GM18873 (cell line): ENCODE data around the gene SUGT1.
"Not testable (repeated sequence)": the region's sequence is repeated elsewhere in the genome, so short reads cannot be mapped to it uniquely, and the experiment has no call there.

Experiments
- ATAC-seq: cut with Tn5 transposase; IDR thresholded peaks from one replicate; pipeline ENCODE4 v1.9.1; 2021; ENCODE audit warnings: mild to moderate bottlenecking, moderate library complexity, moderate number of reproducible peaks; ENCODE audit not compliant: unreplicated experiment, low FRiP score

Gene SUGT1

GRCh38 chr13:52665325-52665724 lies 12.7 kb downstream of the SUGT1 start:
- ATAC-seq, result no peak

GRCh38 chr13:52669677-52670076 lies 17.0 kb downstream of the SUGT1 start:
- no peak for ATAC-seq

- no peak for ATAC-seq
Measured at GRCh38 chr13:52670726-52671125, 18.1 kb downstream of the SUGT1 start.

- no peak for ATAC-seq
Measured at GRCh38 chr13:52673465-52673864, 20.8 kb downstream of the SUGT1 start.

- ATAC-seq, result no peak
Measured at GRCh38 chr13:52677823-52678222, 25.2 kb downstream of the SUGT1 start.

GRCh38 chr13:52685806-52686205 lies 33.2 kb downstream of the SUGT1 start:
- ATAC-seq, result not testable (repeated sequence)

GRCh38 chr13:52686376-52686775 lies 33.7 kb downstream of the SUGT1 start:
- ATAC-seq, result no peak

GRCh38 chr13:52695856-52696255 lies 43.2 kb downstream of the SUGT1 start:
- no peak for ATAC-seq

- ATAC-seq, result no peak
Measured at GRCh38 chr13:52696566-52696965, 43.9 kb downstream of the SUGT1 start.

GRCh38 chr13:52701728-52702465 lies 49.3 kb downstream of the SUGT1 start:
- ATAC-seq, result no peak

- ATAC-seq, result no peak
Measured at GRCh38 chr13:52703482-52703881, 50.8 kb downstream of the SUGT1 start.

- ATAC-seq, result no peak
Measured at GRCh38 chr13:52706081-52706480, 53.4 kb downstream of the SUGT1 start.

- ATAC-seq, result no peak
Measured at GRCh38 chr13:52707375-52707774, 54.7 kb downstream of the SUGT1 start.

GRCh38 chr13:52708266-52708665 lies 55.6 kb downstream of the SUGT1 start:
- not testable (repeated sequence) for ATAC-seq

GRCh38 chr13:52711286-52711685 lies 58.6 kb downstream of the SUGT1 start:
- no peak for ATAC-seq

- no peak for ATAC-seq
Measured at GRCh38 chr13:52712385-52712784, 59.7 kb downstream of the SUGT1 start.

GRCh38 chr13:52713894-52714293 lies 61.3 kb downstream of the SUGT1 start:
- no peak for ATAC-seq

- not testable (repeated sequence) for ATAC-seq
Measured at GRCh38 chr13:52720904-52721303, 68.3 kb downstream of the SUGT1 start.

- not testable (repeated sequence) for ATAC-seq
Measured at GRCh38 chr13:52721356-52721755, 68.7 kb downstream of the SUGT1 start.

- ATAC-seq, result no peak
Measured at GRCh38 chr13:52723181-52723580, 70.5 kb downstream of the SUGT1 start.

- ATAC-seq, result no peak
Measured at GRCh38 chr13:52725302-52725701, 72.7 kb downstream of the SUGT1 start.

GRCh38 chr13:52726258-52726657 lies 73.6 kb downstream of the SUGT1 start:
- no peak for ATAC-seq
